Vagina (tissue), 2 donors: ENCODE data around the gene TJP1. TPM values are rescaled to one million over a fixed set of nuclear protein-coding genes. Genes with fewer than 3 reads are reported as not detected.
A peak's percentile ranks its signal among the peaks of the same experiment; 100 is the strongest.
"Not testable (repeated sequence)": the region's sequence is repeated elsewhere in the genome, so short reads cannot be mapped to it uniquely, and the experiment has no call there.

ENCODE experiments used
- DNase-seq, 2 donors: peaks; one replicate each; pipeline ENCODE4 v3.0.0-alpha.2; 2017; ENCODE audit errors: extremely low spot score in 2 of 2
- H3K27ac ChIP-seq: fragments of 200-600 bp; sonication (generic); one replicate; pipeline ENCODE4 v1.5.1; 2019
- H3K27me3 ChIP-seq: fragments of 200-600 bp; sonication (generic); one replicate; pipeline ENCODE4 v1.5.1; 2019
- H3K36me3 ChIP-seq, 2 donors: fragments of 200-600 bp; sonication (generic); one replicate each; pipeline ENCODE4 v1.5.1; 2017 to 2019
- H3K4me1 ChIP-seq: fragments of 200-600 bp; sonication (generic); one replicate; pipeline ENCODE4 v1.5.1; 2019
- H3K4me3 ChIP-seq, 2 donors: fragments of 200-600 bp; sonication (generic); 1 replicate in 1 of 2; 2 replicates in 1 of 2; pipeline ENCODE4 v1.5.1; 2016 to 2019
- H3K9me3 ChIP-seq: fragments of 200-600 bp; sonication (generic); one replicate; pipeline ENCODE4 v1.5.1; 2019
- POLR2A ChIP-seq, 2 donors: fragments of 450-650 bp; IDR thresholded peaks; one replicate each; pipeline ENCODE4 v1.6.1; 2017; ENCODE audit warnings: antibody characterized with exemption in 2 of 2, mild to moderate bottlenecking in 2 of 2, moderate library complexity in 2 of 2
- POLR2AphosphoS5 ChIP-seq, 2 donors: sonication (generic); formaldehyde crosslinking; IDR thresholded peaks; one replicate each; pipeline ENCODE4 v1.9.0; 2017; ENCODE audit warnings: antibody characterized with exemption in 2 of 2, mild to moderate bottlenecking in 2 of 2, low read depth in 1 of 2; ENCODE audit not compliant: insufficient read depth in 1 of 2
- intact Hi-C: fragments of 100-400 bp; cut with DNase I; formaldehyde crosslinking; loops from one replicate; pipeline ENCODE4 v1.15.1; 2023
- total RNA-seq: library from RNA; depleted of rRNA; stranded (reverse); fragments of >200 nt; gene quantifications from one replicate; pipeline ENCODE4 v1.2.3, GENCODE V29; 2016
- TF ChIP-seq, protein P1 (sequence below), 3 experiments: fragments of 450-650 bp in 2 of 3; fragments of 200-600 bp in 1 of 3; sonication (generic) in 1 of 3; IDR thresholded peaks; one replicate each; pipeline ENCODE4 v1.5.1; 2017 to 2019; ENCODE audit warnings: antibody characterized with exemption in 3 of 3, mild to moderate bottlenecking in 2 of 3, moderate library complexity in 2 of 3

The TJP1 gene
- total RNA-seq, 1 donor from 2014 or later: 110 TPM

DNA sequence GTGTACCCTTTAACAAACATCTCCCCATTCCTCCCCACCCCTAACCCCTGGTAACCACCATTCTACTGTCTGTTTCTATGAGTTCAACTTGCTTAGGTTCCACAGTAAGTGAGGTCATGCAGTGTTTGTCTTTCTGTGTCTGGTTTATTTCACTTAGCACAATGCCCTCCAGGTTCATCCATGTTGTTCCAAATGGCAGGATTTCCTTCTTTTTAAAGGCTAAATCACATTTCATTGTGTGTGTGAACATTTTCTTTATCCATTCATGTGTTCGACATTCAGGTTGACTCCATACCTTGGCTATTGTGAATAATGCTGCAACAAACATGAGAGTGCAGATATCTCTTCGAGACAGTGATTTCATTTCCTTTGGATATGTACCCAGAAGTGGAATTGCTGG lies 62.7 kb downstream of the TJP1 start:
- Histone ChIP-seq H3K9me3 (no peaks in the 10 kb centered on the region), H3K27ac (no peak overlapping the region), H3K4me1 (peaks cover 22% of the 10 kb centered on the region), H3K27me3 (no peaks in the 10 kb centered on the region), H3K36me3 (peaks cover 0 to 38% of the 10 kb centered on the region in 2 donors), H3K4me3 (no peak overlapping the region)
- no peak for DNase-seq
- intact Hi-C loops: no loop called here
- TF ChIP-seq POLR2A (IDR thresholded peaks at IDR 0.05) (no peak), POLR2AphosphoS5 (IDR thresholded peaks at IDR 0.05; ENCODE audit: insufficient read depth in 1 of 2, low read depth in 1 of 2) (no peak)
- TF ChIP-seq, protein P1, sequence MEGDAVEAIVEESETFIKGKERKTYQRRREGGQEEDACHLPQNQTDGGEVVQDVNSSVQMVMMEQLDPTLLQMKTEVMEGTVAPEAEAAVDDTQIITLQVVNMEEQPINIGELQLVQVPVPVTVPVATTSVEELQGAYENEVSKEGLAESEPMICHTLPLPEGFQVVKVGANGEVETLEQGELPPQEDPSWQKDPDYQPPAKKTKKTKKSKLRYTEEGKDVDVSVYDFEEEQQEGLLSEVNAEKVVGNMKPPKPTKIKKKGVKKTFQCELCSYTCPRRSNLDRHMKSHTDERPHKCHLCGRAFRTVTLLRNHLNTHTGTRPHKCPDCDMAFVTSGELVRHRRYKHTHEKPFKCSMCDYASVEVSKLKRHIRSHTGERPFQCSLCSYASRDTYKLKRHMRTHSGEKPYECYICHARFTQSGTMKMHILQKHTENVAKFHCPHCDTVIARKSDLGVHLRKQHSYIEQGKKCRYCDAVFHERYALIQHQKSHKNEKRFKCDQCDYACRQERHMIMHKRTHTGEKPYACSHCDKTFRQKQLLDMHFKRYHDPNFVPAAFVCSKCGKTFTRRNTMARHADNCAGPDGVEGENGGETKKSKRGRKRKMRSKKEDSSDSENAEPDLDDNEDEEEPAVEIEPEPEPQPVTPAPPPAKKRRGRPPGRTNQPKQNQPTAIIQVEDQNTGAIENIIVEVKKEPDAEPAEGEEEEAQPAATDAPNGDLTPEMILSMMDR (IDR thresholded peaks at IDR 0.05): no peak

- Histone ChIP-seq H3K9me3 (no peaks in the 10 kb centered on the region), H3K4me3 (no peak overlapping the region), H3K4me1 (peaks cover 22% of the 10 kb centered on the region), H3K36me3 (peaks cover 0 to 24% of the 10 kb centered on the region in 2 donors), H3K27me3 (no peaks in the 10 kb centered on the region), H3K27ac (no peak overlapping the region)
- intact Hi-C loops: no loop called here
- TF ChIP-seq, protein P1 (IDR thresholded peaks at IDR 0.05): no peak
- peak in 1 of 2 donors; percentile 28 for TF ChIP-seq POLR2AphosphoS5 (IDR thresholded peaks at IDR 0.05; ENCODE audit: insufficient read depth in 1 of 2, low read depth in 1 of 2)
- DNase-seq: no peak
Measured at GRCh38 chr15:29756358-29757267, 65.7 kb downstream of the TJP1 start.

DNA sequence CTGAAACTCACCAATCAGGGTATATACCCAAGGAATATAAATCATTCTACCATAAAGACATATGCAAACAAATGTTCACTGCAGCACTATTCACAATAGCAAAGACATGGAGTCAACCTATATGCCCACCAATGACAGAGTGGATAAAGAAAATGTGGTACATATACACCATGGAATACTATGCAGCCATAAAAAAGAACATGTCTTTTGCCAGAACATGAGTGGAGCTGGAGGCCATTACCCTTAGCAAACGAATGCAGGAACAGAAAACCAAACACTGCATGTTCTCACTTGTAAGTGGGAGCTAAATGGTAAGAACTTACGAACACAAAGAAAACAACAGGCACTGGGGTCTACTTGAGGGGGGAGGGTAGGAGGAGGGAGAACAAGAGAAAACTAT lies 68.3 kb downstream of the TJP1 start:
- H3K9me3 ChIP-seq, H3K36me3 ChIP-seq, H3K27me3 ChIP-seq, DNase-seq, H3K27ac ChIP-seq, H3K4me3 ChIP-seq: not testable (repeated sequence)
- H3K4me1 ChIP-seq: peaks cover 22% of the 10 kb centered on the region
- intact Hi-C loops: loop anchor here (5.0 kb wide), 1 partner anchor 63 kb away; no protein-coding TSS in a partner anchor

- TF ChIP-seq POLR2A (IDR thresholded peaks at IDR 0.05) (no peak), POLR2AphosphoS5 (IDR thresholded peaks at IDR 0.05; ENCODE audit: insufficient read depth in 1 of 2, low read depth in 1 of 2) (no peak)
- TF ChIP-seq, protein P1 (IDR thresholded peaks at IDR 0.05): no peak
- Histone ChIP-seq H3K4me3 (no peak overlapping the region), H3K9me3 (no peaks in the 10 kb centered on the region), H3K4me1 (peaks cover 22% of the 10 kb centered on the region), H3K27me3 (no peaks in the 10 kb centered on the region), H3K27ac (no peak overlapping the region), H3K36me3 (no peaks in the 10 kb centered on the region)
- DNase-seq: no peak
- intact Hi-C loops: loop anchor here (5.0 kb wide), 1 partner anchor 64 kb away; no protein-coding TSS in a partner anchor
Measured at GRCh38 chr15:29753506-29753905, 68.8 kb downstream of the TJP1 start.

GRCh38 chr15:29750754-29751153 lies 71.5 kb downstream of the TJP1 start:
- Histone ChIP-seq H3K4me1 (no peaks in the 10 kb centered on the region), H3K27me3 (no peaks in the 10 kb centered on the region), H3K9me3 (no peaks in the 10 kb centered on the region), H3K4me3 (no peak overlapping the region), H3K36me3 (no peaks in the 10 kb centered on the region), H3K27ac (no peak overlapping the region)
- TF ChIP-seq POLR2AphosphoS5 (IDR thresholded peaks at IDR 0.05; ENCODE audit: insufficient read depth in 1 of 2, low read depth in 1 of 2): no peak
- no peak for TF ChIP-seq POLR2A (IDR thresholded peaks at IDR 0.05)
- TF ChIP-seq, protein P1 (IDR thresholded peaks at IDR 0.05): no peak
- intact Hi-C loops: loop anchor here (5.0 kb wide), 1 partner anchor 67 kb away; no protein-coding TSS in a partner anchor
- no peak for DNase-seq
